HEK293T (cell line): ENCODE measurements around the gene PJA1.

Source experiments
- BHLHE40 ChIP-seq: fragments of 450-650 bp; IDR thresholded peaks from 2 replicates; pipeline ENCODE4 v1.6.1; 2016; ENCODE audit warnings: mild to moderate bottlenecking, moderate library complexity, borderline replicate concordance
- CTBP1 ChIP-seq: fragments of 450-650 bp; IDR thresholded peaks from 2 replicates; pipeline ENCODE4 v1.6.1; 2016; ENCODE audit warnings: borderline replicate concordance
- ELF4 ChIP-seq: fragments of 450-650 bp; IDR thresholded peaks from 2 replicates; pipeline ENCODE4 v1.6.1; 2017; ENCODE audit warnings: antibody characterized with exemption
- FOXA1 ChIP-seq: fragments of 450-650 bp; IDR thresholded peaks from 2 replicates; pipeline ENCODE4 v1.6.1; 2016; ENCODE audit warnings: mild to moderate bottlenecking
- FOXK2 ChIP-seq: fragments of 450-650 bp; IDR thresholded peaks from 2 replicates; pipeline ENCODE4 v1.6.1; 2016; ENCODE audit warnings: mild to moderate bottlenecking
- FOXM1 ChIP-seq: fragments of 450-650 bp; IDR thresholded peaks from 2 replicates; pipeline ENCODE4 v1.6.1; 2017; ENCODE audit warnings: mild to moderate bottlenecking, borderline replicate concordance
- L3MBTL2 ChIP-seq: fragments of 450-650 bp; conservative IDR thresholded peaks from 2 replicates; pipeline ENCODE4 v1.6.1; 2016; ENCODE audit warnings: mild to moderate bottlenecking
- LEF1 ChIP-seq: fragments of 450-650 bp; IDR thresholded peaks from 2 replicates; pipeline ENCODE4 v1.6.1; 2017; ENCODE audit warnings: mild to moderate bottlenecking, borderline replicate concordance
- NFRKB ChIP-seq: fragments of 450-650 bp; IDR thresholded peaks from 2 replicates; pipeline ENCODE4 v1.6.1; 2016; ENCODE audit warnings: mild to moderate bottlenecking, moderate library complexity
- SUZ12 ChIP-seq: fragments of 450-650 bp; IDR thresholded peaks from 2 replicates; pipeline ENCODE4 v1.6.1; 2016; ENCODE audit warnings: mild to moderate bottlenecking
- TARDBP ChIP-seq: fragments of 450-650 bp; IDR thresholded peaks from 2 replicates; pipeline ENCODE4 v1.6.1; 2016

DNA sequence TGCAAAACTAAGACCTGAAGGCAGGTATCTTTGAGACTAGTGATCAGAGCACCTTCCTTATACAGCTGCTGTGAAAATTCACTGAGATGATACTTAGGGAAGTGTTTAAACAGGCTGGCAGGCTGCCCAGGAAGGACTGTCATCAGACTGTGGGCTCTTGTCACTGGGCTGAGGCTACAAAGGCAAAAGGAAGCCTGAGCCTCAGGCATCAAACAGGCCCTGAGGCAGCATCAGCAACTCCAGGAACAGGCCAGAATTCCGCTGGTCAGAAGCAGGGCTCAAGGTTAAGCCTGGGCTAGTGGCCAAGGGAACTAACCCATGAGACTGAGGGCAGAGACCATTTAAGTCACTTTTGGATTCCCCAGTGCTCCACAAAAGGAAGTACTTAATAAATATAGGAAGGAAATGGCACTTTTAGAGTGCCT lies 12.8 kb downstream of the PJA1 start:
- TF ChIP-seq SUZ12 (no peak), NFRKB (no peak), CTBP1 (no peak), FOXM1 (no peak), FOXK2 (no peak), FOXA1 (no peak), TARDBP (no peak), LEF1 (no peak), L3MBTL2 (no peak), ELF4 (no peak), BHLHE40 (no peak)
